HCT116 (cell line): Measurements from ENCODE around the gene OARD1. TPM values are rescaled to one million over a fixed set of nuclear protein-coding genes. Genes with fewer than 3 reads are reported as not detected.

ENCODE experiments used
- ATAC-seq: fragments of 200-7000 bp; cut with Tn5 transposase; 2 replicates; pipeline ENCODE4 v1.9.1; 2020; ENCODE audit warnings: mild to moderate bottlenecking, moderate library complexity
- BruUV-seq: library from RNA; stranded (reverse); fragments of 400-500 nt; replicated peaks from 2 replicates; lab custom pipeline; 2021; lab: Mats Ljungman, UMichigan
- CTCF ChIA-PET: fragments of 300-600 bp; sonication (Branson Sonifier 250); formaldehyde crosslinking; loops from one replicate; lab custom pipeline; 2021; ENCODE audit warnings: antibody characterized with exemption; lab: Charles Lee
- POLR2A ChIA-PET: fragments of 300-600, 350-600 bp; sonication (Branson Sonifier 250); formaldehyde crosslinking; loops from one replicate; lab custom pipeline; 2021; ENCODE audit warnings: antibody characterized with exemption; lab: Charles Lee
- RAD21 ChIA-PET, 2 experiments: fragments of 300-600 bp; sonication (Branson Sonifier 250); formaldehyde crosslinking; loops; one replicate each; lab custom pipeline; 2023; ENCODE audit warnings: low total read pairs in 2 of 2; ENCODE audit not compliant: uncharacterized antibody in 2 of 2, unreplicated experiment in 2 of 2, low non-redundant PET in 1 of 2; lab: Charles Lee
- DNase-seq: peaks from one replicate; pipeline ENCODE4 v3.0.0-alpha.2; 2010; ENCODE audit warnings: low read depth, low spot score
- H2AFZ ChIP-seq: fragments of 200-600 bp; shearing (Covaris generic), sonication (generic); 2 replicates; pipeline ENCODE4 v1.6.1; 2017; ENCODE audit warnings: low read depth, mixed run types, mixed read lengths, antibody characterized with exemption, low read length; ENCODE audit not compliant: poor library complexity, severe bottlenecking
- H3K27ac ChIP-seq: 2 replicates; pipeline ENCODE4 v1.5.1; 2012; ENCODE audit warnings: low read depth, low read length
- H3K27me3 ChIP-seq: fragments of 200-600 bp; sonication (generic); 2 replicates; pipeline ENCODE4 v1.6.1; 2016; ENCODE audit warnings: mixed run types, low read length, mixed read lengths; ENCODE audit not compliant: insufficient read depth
- H3K36me3 ChIP-seq, 2 experiments: fragments of 200-500 bp in 1 of 2; fragments of 200-600 bp in 1 of 2; sonication (Bioruptor generic) in 1 of 2; sonication (generic) in 1 of 2; 2 replicates each; pipeline versions ENCODE4 v1.5.1 to v1.6.1; 2014 to 2016; ENCODE audit warnings: low read length in 2 of 2, inconsistent platforms in 1 of 2, mixed read lengths in 1 of 2, mixed run types in 1 of 2; ENCODE audit not compliant: insufficient read depth in 2 of 2, control insufficient read depth in 1 of 2
- H3K4me1 ChIP-seq, 2 experiments: fragments of 200-600 bp in 1 of 2; sonication (generic) in 1 of 2; 2 replicates each; pipeline versions ENCODE4 v1.5.1 to v1.6.1; 2012 to 2017; ENCODE audit warnings: low read length in 2 of 2, inconsistent platforms in 1 of 2, mild to moderate bottlenecking in 1 of 2, mixed read lengths in 1 of 2, mixed run types in 1 of 2, moderate library complexity in 1 of 2; ENCODE audit not compliant: insufficient read depth in 2 of 2, control insufficient read depth in 1 of 2
- H3K4me2 ChIP-seq: fragments of 200-600 bp; sonication (generic); 2 replicates; pipeline ENCODE4 v1.6.1; 2017; ENCODE audit warnings: mixed run types, low read length, mixed read lengths
- H3K4me3 ChIP-seq, 2 experiments: fragments of 200-600 bp in 1 of 2; sonication (generic) in 1 of 2; replicated peaks in 1 of 2; 2 replicates each; pipeline ENCODE4 v1.5.1; 2011 to 2016; ENCODE audit warnings: low read length in 2 of 2, control low read depth in 1 of 2, low read depth in 1 of 2, mild to moderate bottlenecking in 1 of 2, mixed read lengths in 1 of 2, mixed run types in 1 of 2
- H3K79me2 ChIP-seq: fragments of 200-600 bp; sonication (generic); 2 replicates; pipeline ENCODE4 v1.6.1; 2017; ENCODE audit warnings: mild to moderate bottlenecking, mixed run types, low read length, moderate library complexity, mixed read lengths; ENCODE audit not compliant: insufficient read depth
- H3K9ac ChIP-seq: fragments of 200-600 bp; sonication (generic); 2 replicates; pipeline ENCODE4 v1.6.1; 2016; ENCODE audit warnings: low read length, mixed read lengths
- H3K9me2 ChIP-seq: fragments of 200-600 bp; sonication (generic), shearing (Covaris generic); 2 replicates; pipeline ENCODE4 v1.6.1; 2017; ENCODE audit warnings: mixed run types, mild to moderate bottlenecking, moderate library complexity; ENCODE audit not compliant: insufficient read depth
- H3K9me3 ChIP-seq, 2 experiments: fragments of 200-500 bp in 1 of 2; fragments of 200-600 bp in 1 of 2; sonication (Bioruptor generic) in 1 of 2; sonication (generic) in 1 of 2; 2 replicates each; pipeline ENCODE4 v1.6.1; 2014 to 2017; ENCODE audit warnings: low read length in 2 of 2, mixed read lengths in 2 of 2, inconsistent platforms in 1 of 2, low read depth in 1 of 2, mild to moderate bottlenecking in 1 of 2, mixed run types in 1 of 2, moderate library complexity in 1 of 2; ENCODE audit not compliant: control insufficient read depth in 1 of 2, insufficient read depth in 1 of 2
- H4K20me1 ChIP-seq: fragments of 200-600 bp; sonication (generic), shearing (Covaris generic); 2 replicates; pipeline ENCODE4 v1.6.1; 2017; ENCODE audit warnings: mixed run types, mild to moderate bottlenecking, moderate library complexity; ENCODE audit not compliant: insufficient read depth
- CBX3 ChIP-seq: IDR thresholded peaks from 2 replicates; pipeline ENCODE4 v1.6.1; 2012; ENCODE audit warnings: low read depth
- EGR1 ChIP-seq: IDR thresholded peaks from 2 replicates; pipeline ENCODE4 v1.6.1; 2012; ENCODE audit warnings: low read depth
- EZH2phosphoT487 ChIP-seq: fragments of 200-600 bp; IDR thresholded peaks from 2 replicates; pipeline ENCODE4 v1.6.1; 2018; ENCODE audit warnings: antibody characterized with exemption, borderline replicate concordance
- FOSL1 ChIP-seq: IDR thresholded peaks from 2 replicates; pipeline ENCODE4 v1.6.1; 2012; ENCODE audit warnings: low read depth
- JUND ChIP-seq: IDR thresholded peaks from 2 replicates; pipeline ENCODE4 v1.6.1; 2012
- POLR2A ChIP-seq: IDR thresholded peaks from 2 replicates; pipeline ENCODE4 v1.7.0; 2011; ENCODE audit warnings: borderline replicate concordance; ENCODE audit not compliant: insufficient read depth, insufficient read length; ENCODE audit errors: extremely low read depth
- POLR2AphosphoS5 ChIP-seq: IDR thresholded peaks from 2 replicates; pipeline ENCODE4 v1.6.1; 2011; ENCODE audit warnings: mild to moderate bottlenecking, low read depth, low read length, moderate library complexity
- REST ChIP-seq: IDR thresholded peaks from 2 replicates; pipeline ENCODE4 v1.6.1; 2012; ENCODE audit warnings: low read depth
- SIN3A ChIP-seq: IDR thresholded peaks from 2 replicates; pipeline ENCODE4 v1.6.1; 2012; ENCODE audit warnings: low read depth
- SP1 ChIP-seq: IDR thresholded peaks from 2 replicates; pipeline ENCODE4 v1.6.1; 2012; ENCODE audit warnings: low read depth
- SRF ChIP-seq: IDR thresholded peaks from 2 replicates; pipeline ENCODE4 v1.6.1; 2012; ENCODE audit warnings: low read depth
- TCF7L2 ChIP-seq: IDR thresholded peaks from 2 replicates; pipeline ENCODE4 v1.7.0; 2011; ENCODE audit warnings: borderline replicate concordance, inconsistent platforms; ENCODE audit not compliant: insufficient read depth, insufficient read length; ENCODE audit errors: extremely low read depth
- YY1 ChIP-seq: IDR thresholded peaks from 2 replicates; pipeline ENCODE4 v1.6.1; 2011; ENCODE audit warnings: low read length, low read depth, moderate library complexity, mild to moderate bottlenecking; ENCODE audit not compliant: insufficient replicate concordance; ENCODE audit errors: extremely low read depth
- ZFX ChIP-seq: fragments of 450-650 bp; IDR thresholded peaks from 2 replicates; pipeline ENCODE4 v1.6.1; 2017
- ZNF274 ChIP-seq: fragments of 200-500 bp; sonication (Bioruptor generic); IDR thresholded peaks from 2 replicates; pipeline ENCODE4 v1.6.1; 2014; ENCODE audit warnings: mild to moderate bottlenecking, low read depth, low read length, inconsistent platforms
- intact Hi-C: fragments of 100-400 bp; cut with micrococcal nuclease; formaldehyde crosslinking; loops from 2 replicates; pipeline ENCODE4 v1.10.0; 2022
- total RNA-seq: library from RNA; stranded (reverse); gene quantifications from one replicate; pipeline ENCODE4 v1.2.1, GENCODE V29; 2021; ENCODE audit not compliant: unreplicated experiment
- TF ChIP-seq, protein P1 (sequence below): IDR thresholded peaks from 2 replicates; pipeline ENCODE4 v1.6.1; 2011; ENCODE audit warnings: mild to moderate bottlenecking, low read length, moderate library complexity; ENCODE audit not compliant: insufficient replicate concordance; ENCODE audit errors: extremely low read depth
- TF ChIP-seq, protein P2 (sequence below), 3 experiments: fragments of 200-600 bp in 1 of 3; sonication (generic) in 1 of 3; IDR thresholded peaks in 2 of 3; conservative IDR thresholded peaks in 1 of 3; 2 replicates each; pipeline ENCODE4 v1.5.1; 2012 to 2017; ENCODE audit warnings: low read depth in 2 of 3, low read length in 2 of 3, antibody characterized with exemption in 1 of 3, borderline replicate concordance in 1 of 3, control low read depth in 1 of 3, mild to moderate bottlenecking in 1 of 3, mixed read lengths in 1 of 3, mixed run types in 1 of 3, moderate library complexity in 1 of 3; ENCODE audit not compliant: insufficient read depth in 1 of 3

OARD1 gene
- total RNA-seq, 1 experiment from 2014 or later: 28.7 TPM

GRCh38 chr6:41043151-41043550 lies 29.0 kb downstream of the OARD1 start (continued):
- TF ChIP-seq, protein P1, sequence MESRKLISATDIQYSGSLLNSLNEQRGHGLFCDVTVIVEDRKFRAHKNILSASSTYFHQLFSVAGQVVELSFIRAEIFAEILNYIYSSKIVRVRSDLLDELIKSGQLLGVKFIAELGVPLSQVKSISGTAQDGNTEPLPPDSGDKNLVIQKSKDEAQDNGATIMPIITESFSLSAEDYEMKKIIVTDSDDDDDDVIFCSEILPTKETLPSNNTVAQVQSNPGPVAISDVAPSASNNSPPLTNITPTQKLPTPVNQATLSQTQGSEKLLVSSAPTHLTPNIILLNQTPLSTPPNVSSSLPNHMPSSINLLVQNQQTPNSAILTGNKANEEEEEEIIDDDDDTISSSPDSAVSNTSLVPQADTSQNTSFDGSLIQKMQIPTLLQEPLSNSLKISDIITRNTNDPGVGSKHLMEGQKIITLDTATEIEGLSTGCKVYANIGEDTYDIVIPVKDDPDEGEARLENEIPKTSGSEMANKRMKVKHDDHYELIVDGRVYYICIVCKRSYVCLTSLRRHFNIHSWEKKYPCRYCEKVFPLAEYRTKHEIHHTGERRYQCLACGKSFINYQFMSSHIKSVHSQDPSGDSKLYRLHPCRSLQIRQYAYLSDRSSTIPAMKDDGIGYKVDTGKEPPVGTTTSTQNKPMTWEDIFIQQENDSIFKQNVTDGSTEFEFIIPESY: no peak
- TF ChIP-seq, protein P2, sequence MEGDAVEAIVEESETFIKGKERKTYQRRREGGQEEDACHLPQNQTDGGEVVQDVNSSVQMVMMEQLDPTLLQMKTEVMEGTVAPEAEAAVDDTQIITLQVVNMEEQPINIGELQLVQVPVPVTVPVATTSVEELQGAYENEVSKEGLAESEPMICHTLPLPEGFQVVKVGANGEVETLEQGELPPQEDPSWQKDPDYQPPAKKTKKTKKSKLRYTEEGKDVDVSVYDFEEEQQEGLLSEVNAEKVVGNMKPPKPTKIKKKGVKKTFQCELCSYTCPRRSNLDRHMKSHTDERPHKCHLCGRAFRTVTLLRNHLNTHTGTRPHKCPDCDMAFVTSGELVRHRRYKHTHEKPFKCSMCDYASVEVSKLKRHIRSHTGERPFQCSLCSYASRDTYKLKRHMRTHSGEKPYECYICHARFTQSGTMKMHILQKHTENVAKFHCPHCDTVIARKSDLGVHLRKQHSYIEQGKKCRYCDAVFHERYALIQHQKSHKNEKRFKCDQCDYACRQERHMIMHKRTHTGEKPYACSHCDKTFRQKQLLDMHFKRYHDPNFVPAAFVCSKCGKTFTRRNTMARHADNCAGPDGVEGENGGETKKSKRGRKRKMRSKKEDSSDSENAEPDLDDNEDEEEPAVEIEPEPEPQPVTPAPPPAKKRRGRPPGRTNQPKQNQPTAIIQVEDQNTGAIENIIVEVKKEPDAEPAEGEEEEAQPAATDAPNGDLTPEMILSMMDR (IDR thresholded peaks at IDR 0.05 in 2 of 3, conservative IDR thresholded peaks at IDR 0.05 in 1 of 3; ENCODE audit: borderline replicate concordance in 1 of 3, insufficient read depth in 1 of 3, low read depth in 2 of 3, low read length in 2 of 3): no peak
- no peak for TF ChIP-seq ZFX

GRCh38 chr6:41042226-41043055 lies 29.7 kb downstream of the OARD1 start, which contains the start of gene TSPO2:
TSPO2 (plus strand) TSS chr6:41042467; CDS start chr6:41042986, 519 bp downstream.
- RAD21 ChIA-PET: no interaction called here
- Histone ChIP-seq H3K27ac (no peak within 1 kb of the TSS), H4K20me1 (no peaks in the 10 kb centered on the region), H3K9ac (no peak within 1 kb of the TSS), H2AFZ (no peak within 1 kb of the TSS), H3K36me3 (no peaks in the 10 kb centered on the region), H3K4me1 (peaks cover 20 to 28% of the 10 kb centered on the region in 2 experiments; a peak in 3 of 4 replicates), H3K9me3 (no peaks in the 10 kb centered on the region), H3K27me3 (no peaks in the 10 kb centered on the region), H3K4me2 (peak within 1 kb of the TSS; percentile 54; the same call in 1 of the 2 replicates), H3K9me2 (no peaks in the 10 kb centered on the region), H3K79me2 (no peaks in the 10 kb centered on the region), H3K4me3 (no peak within 1 kb of the TSS)
- CTCF ChIA-PET: no interaction called here
- BruUV-seq: no TSS peak
- POLR2A ChIA-PET: no interaction called here
- ATAC-seq (no peak), DNase-seq (no peak)
- intact Hi-C loops: no loop called here
- TF ChIP-seq TCF7L2 (no peak), ZFX (no peak), CBX3 (no peak), REST (no peak), JUND (no peak), ZNF274 (no peak), EZH2phosphoT487 (no peak), SRF (no peak), FOSL1 (no peak), SIN3A (no peak), SP1 (no peak), POLR2A (no peak), POLR2AphosphoS5 (no peak), EGR1 (no peak), YY1 (no peak)
